Keratinocyte (primary cell): ENCODE measurements around the gene KCTD17. TPM values are rescaled to one million over a fixed set of nuclear protein-coding genes. Genes with fewer than 3 reads are reported as not detected.

ENCODE experiments used
- DNase-seq: peaks from one replicate; pipeline ENCODE4 v3.0.0-alpha.2; 2011; ENCODE audit warnings: low read depth, missing footprints, low spot score
- FAIRE-seq: peaks from 2 replicates; lab custom pipeline; 2011; peaks lifted over from hg19 to GRCh38; lab: Jason Lieb, UNC
- H2AFZ ChIP-seq: 2 replicates; pipeline ENCODE4 v1.6.0; 2012; ENCODE audit warnings: low read length, control low read depth, inconsistent platforms; ENCODE audit not compliant: control insufficient read depth
- H3K27ac ChIP-seq: 2 replicates; pipeline ENCODE4 v1.5.1; 2011; ENCODE audit warnings: low read length; ENCODE audit not compliant: control insufficient read depth, insufficient read depth
- H3K27me3 ChIP-seq: 3 replicates; pipeline ENCODE4 v1.6.0; 2011; ENCODE audit warnings: low read length; ENCODE audit not compliant: control insufficient read depth, insufficient read depth; ENCODE audit errors: extremely low read depth
- H3K36me3 ChIP-seq, 2 experiments: 2 replicates in 1 of 2; 3 replicates in 1 of 2; pipeline ENCODE4 v1.5.1; 2011; ENCODE audit warnings: low read length in 2 of 2, mild to moderate bottlenecking in 1 of 2; ENCODE audit not compliant: control insufficient read depth in 2 of 2, insufficient read depth in 2 of 2; ENCODE audit errors: extremely low read depth in 1 of 2
- H3K4me1 ChIP-seq: 3 replicates; pipeline ENCODE4 v1.5.1; 2011; ENCODE audit warnings: low read length; ENCODE audit not compliant: control insufficient read depth, insufficient read depth; ENCODE audit errors: extremely low read depth
- H3K4me2 ChIP-seq: 3 replicates; pipeline ENCODE4 v1.6.0; 2011; ENCODE audit warnings: low read depth, low read length; ENCODE audit not compliant: control insufficient read depth, insufficient read depth; ENCODE audit errors: extremely low read depth
- H3K4me3 ChIP-seq, 3 experiments: fragments of 200-600 bp in 1 of 3; sonication (generic) in 1 of 3; 2 replicates in 2 of 3; 3 replicates in 1 of 3; pipeline ENCODE4 v1.5.1; 2011 to 2016; ENCODE audit warnings: low read length in 3 of 3, mild to moderate bottlenecking in 3 of 3, control low read depth in 2 of 3, inconsistent platforms in 1 of 3, low read depth in 1 of 3, mixed read lengths in 1 of 3, mixed run types in 1 of 3, moderate library complexity in 1 of 3; ENCODE audit not compliant: control insufficient read depth in 2 of 3, insufficient read depth in 2 of 3; ENCODE audit errors: extremely low read depth in 1 of 3
- H3K79me2 ChIP-seq: 2 replicates; pipeline ENCODE4 v1.6.0; 2012; ENCODE audit warnings: low read length; ENCODE audit not compliant: control insufficient read depth, insufficient read depth
- H3K9ac ChIP-seq: 3 replicates; pipeline ENCODE4 v1.6.0; 2011; ENCODE audit warnings: low read length; ENCODE audit not compliant: control insufficient read depth, insufficient read depth; ENCODE audit errors: extremely low read depth
- H3K9me1 ChIP-seq: 3 replicates; pipeline ENCODE4 v1.6.0; 2011; ENCODE audit warnings: low read length; ENCODE audit not compliant: control insufficient read depth, insufficient read depth; ENCODE audit errors: extremely low read depth
- H3K9me3 ChIP-seq: 2 replicates; pipeline ENCODE4 v1.5.1; 2012; ENCODE audit warnings: low read depth, low read length; ENCODE audit not compliant: control insufficient read depth
- H4K20me1 ChIP-seq: 3 replicates; pipeline ENCODE4 v1.6.0; 2011; ENCODE audit warnings: low read length; ENCODE audit not compliant: control insufficient read depth, insufficient read depth; ENCODE audit errors: extremely low read depth
- EZH2 ChIP-seq: IDR thresholded peaks from one replicate; pipeline ENCODE4 v1.6.1; 2012; ENCODE audit warnings: inconsistent platforms, mild to moderate bottlenecking, low read length, moderate library complexity
- dilution Hi-C: fragments of 300-500 bp; cut with MboI; formaldehyde crosslinking; loops from one replicate; pipeline ENCODE4 v1.7.0; 2020; ENCODE audit warnings: low sequenced_read_pairs; ENCODE audit not compliant: extremely low pct_ligation_motif_present
- polyA plus RNA-seq, 5 experiments: library from polyadenylated mRNA; depleted of rRNA in 3 of 5; stranded (reverse) in 3 of 5; stranded (forward) in 1 of 5; unstranded in 1 of 5; fragments of >200 nt; gene quantifications; 1 replicate in 1 of 5; 2 replicates in 3 of 5; 3 replicates in 1 of 5; pipeline versions ENCODE4 v1.2.1 to v1.2.3, GENCODE V29; 2011 to 2012; ENCODE audit warnings: missing spikeins in 2 of 5, low read depth in 1 of 5, low replicate concordance in 1 of 5
- TF ChIP-seq, protein P1 (sequence below), 3 experiments: IDR thresholded peaks in 1 of 3; conservative IDR thresholded peaks in 1 of 3; optimal IDR thresholded peaks in 1 of 3; 2 replicates in 2 of 3; 3 replicates in 1 of 3; pipeline versions ENCODE3 to v1.5.1; 2011; ENCODE audit warnings: low read length in 3 of 3, mild to moderate bottlenecking in 3 of 3, moderate library complexity in 2 of 3, control low read depth in 1 of 3, inconsistent platforms in 1 of 3; ENCODE audit not compliant: insufficient read depth in 2 of 3; ENCODE audit errors: extremely low read depth in 1 of 3

KCTD17 gene
- polyA plus RNA-seq, 1 donor (not counting 4 experiments of a cell fraction or from before 2014, with no cell fraction given) = 16.3 TPM

DNA sequence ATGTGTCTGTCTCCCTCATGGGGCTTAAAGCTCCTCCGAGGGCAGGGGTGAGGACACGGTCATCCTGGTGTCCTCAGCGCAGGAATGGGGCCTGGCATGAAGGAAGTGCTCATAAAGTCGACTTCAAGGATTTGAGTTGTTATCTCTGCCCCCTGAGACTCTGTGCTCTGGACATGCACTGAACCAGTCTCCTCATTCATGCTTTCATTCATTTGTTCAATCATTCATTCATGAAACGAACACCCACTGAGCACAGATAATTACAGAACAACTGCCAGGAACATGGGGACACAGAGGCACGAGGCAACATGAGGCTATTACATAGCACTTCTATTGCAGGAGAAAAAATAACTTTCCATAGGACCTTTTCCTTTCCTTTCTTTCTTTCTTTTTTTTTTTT, 41.5 kb downstream of the KCTD17 start:
- peaks cover 9% of the 10 kb centered on the region for H3K27me3 ChIP-seq
- TF ChIP-seq EZH2 = no peak
- TF ChIP-seq, protein P1, sequence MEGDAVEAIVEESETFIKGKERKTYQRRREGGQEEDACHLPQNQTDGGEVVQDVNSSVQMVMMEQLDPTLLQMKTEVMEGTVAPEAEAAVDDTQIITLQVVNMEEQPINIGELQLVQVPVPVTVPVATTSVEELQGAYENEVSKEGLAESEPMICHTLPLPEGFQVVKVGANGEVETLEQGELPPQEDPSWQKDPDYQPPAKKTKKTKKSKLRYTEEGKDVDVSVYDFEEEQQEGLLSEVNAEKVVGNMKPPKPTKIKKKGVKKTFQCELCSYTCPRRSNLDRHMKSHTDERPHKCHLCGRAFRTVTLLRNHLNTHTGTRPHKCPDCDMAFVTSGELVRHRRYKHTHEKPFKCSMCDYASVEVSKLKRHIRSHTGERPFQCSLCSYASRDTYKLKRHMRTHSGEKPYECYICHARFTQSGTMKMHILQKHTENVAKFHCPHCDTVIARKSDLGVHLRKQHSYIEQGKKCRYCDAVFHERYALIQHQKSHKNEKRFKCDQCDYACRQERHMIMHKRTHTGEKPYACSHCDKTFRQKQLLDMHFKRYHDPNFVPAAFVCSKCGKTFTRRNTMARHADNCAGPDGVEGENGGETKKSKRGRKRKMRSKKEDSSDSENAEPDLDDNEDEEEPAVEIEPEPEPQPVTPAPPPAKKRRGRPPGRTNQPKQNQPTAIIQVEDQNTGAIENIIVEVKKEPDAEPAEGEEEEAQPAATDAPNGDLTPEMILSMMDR (optimal IDR thresholded peaks at IDR 0.05 in 1 of 3, IDR thresholded peaks at IDR 0.05 in 1 of 3, conservative IDR thresholded peaks at IDR 0.05 in 1 of 3; ENCODE audit: extremely low read depth in 1 of 3, insufficient read depth in 2 of 3, low read length in 3 of 3) = no peak
- H3K4me2 ChIP-seq = no peak overlapping the region
- no peak overlapping the region for H2AFZ ChIP-seq
- no peaks in the 10 kb centered on the region for H3K9me1 ChIP-seq
- H3K4me1 ChIP-seq = peaks cover 2% of the 10 kb centered on the region
- dilution Hi-C loops = no loop called here
- no peaks in the 10 kb centered on the region for H3K36me3 ChIP-seq
- no peak for DNase-seq
- H4K20me1 ChIP-seq = no peaks in the 10 kb centered on the region
- FAIRE-seq = no peak
- no peak overlapping the region for H3K27ac ChIP-seq
- H3K9ac ChIP-seq = no peak overlapping the region
- no peaks in the 10 kb centered on the region for H3K9me3 ChIP-seq
- H3K4me3 ChIP-seq = no peak overlapping the region
- no peaks in the 10 kb centered on the region for H3K79me2 ChIP-seq

DNA sequence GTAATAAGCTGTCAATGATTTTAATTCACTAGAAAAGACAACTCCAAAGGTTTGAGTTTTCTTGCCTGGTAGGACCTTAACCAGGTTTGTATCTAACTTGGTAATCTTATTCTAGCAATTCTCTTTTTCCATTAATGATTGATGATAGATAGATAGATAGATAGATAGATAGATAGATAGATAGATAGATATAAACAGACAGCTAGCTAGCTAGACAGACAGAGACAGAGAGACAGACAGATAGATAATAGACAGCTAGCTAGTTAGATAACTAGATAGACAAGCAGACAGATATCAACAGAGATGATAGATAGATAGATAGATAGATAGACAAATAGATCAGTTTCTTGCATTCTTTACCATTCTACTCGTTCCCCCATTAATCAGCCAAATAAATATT, 42.7 kb downstream of the KCTD17 start:
- TF ChIP-seq EZH2 = no peak
- TF ChIP-seq, protein P1 (optimal IDR thresholded peaks at IDR 0.05 in 1 of 3, IDR thresholded peaks at IDR 0.05 in 1 of 3, conservative IDR thresholded peaks at IDR 0.05 in 1 of 3; ENCODE audit: extremely low read depth in 1 of 3, insufficient read depth in 2 of 3, low read length in 3 of 3) = no peak
- Histone ChIP-seq H3K4me2 (no peak overlapping the region), H3K4me1 (no peaks in the 10 kb centered on the region), H3K9me3 (no peaks in the 10 kb centered on the region), H3K9me1 (no peaks in the 10 kb centered on the region), H3K27me3 (peaks cover 9% of the 10 kb centered on the region), H3K27ac (no peak overlapping the region), H3K9ac (no peak overlapping the region), H2AFZ (no peak overlapping the region), H3K79me2 (no peaks in the 10 kb centered on the region), H4K20me1 (no peaks in the 10 kb centered on the region), H3K4me3 (no peak overlapping the region), H3K36me3 (no peaks in the 10 kb centered on the region)
- dilution Hi-C loops = no loop called here
- FAIRE-seq = no peak
- no peak for DNase-seq
